ENCODE measurements around the gene IMP4. TPM values are rescaled to one million over a fixed set of nuclear protein-coding genes. Genes with fewer than 3 reads are reported as not detected.

Gene IMP4
- total RNA-seq, 1 experiment from 2014 or later: 89.2 TPM

- ATAC-seq (no peak), DNase-seq (ENCODE audit: low spot score) (no peak)
- H3K27me3 Mint-ChIP-seq (ENCODE audit: low read depth): peaks cover 15% of the 10 kb centered on the region
- H3K9me3 Mint-ChIP-seq: 0 out of 2 replicates have a peak, but pooled peaks cover 7% of the 10 kb centered on the region
- peak overlapping the region; percentile 90 for H3K27ac Mint-ChIP-seq
- peaks cover 23% of the 10 kb centered on the region for H3K4me1 Mint-ChIP-seq
- H3K4me3 Mint-ChIP-seq: peak overlapping the region; percentile 82
- TF ChIP-seq, protein P1, sequence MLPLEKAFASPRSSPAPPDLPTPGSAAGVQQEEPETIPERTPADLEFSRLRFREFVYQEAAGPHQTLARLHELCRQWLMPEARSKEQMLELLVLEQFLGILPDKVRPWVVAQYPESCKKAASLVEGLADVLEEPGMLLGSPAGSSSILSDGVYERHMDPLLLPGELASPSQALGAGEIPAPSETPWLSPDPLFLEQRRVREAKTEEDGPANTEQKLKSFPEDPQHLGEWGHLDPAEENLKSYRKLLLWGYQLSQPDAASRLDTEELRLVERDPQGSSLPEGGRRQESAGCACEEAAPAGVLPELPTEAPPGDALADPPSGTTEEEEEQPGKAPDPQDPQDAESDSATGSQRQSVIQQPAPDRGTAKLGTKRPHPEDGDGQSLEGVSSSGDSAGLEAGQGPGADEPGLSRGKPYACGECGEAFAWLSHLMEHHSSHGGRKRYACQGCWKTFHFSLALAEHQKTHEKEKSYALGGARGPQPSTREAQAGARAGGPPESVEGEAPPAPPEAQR (CRISPR knock-in tag; IDR thresholded peaks at IDR 0.05): no peak
- TF ChIP-seq TEAD1 (CRISPR knock-in tag; IDR thresholded peaks at IDR 0.05) (no peak), CTCF (IDR thresholded peaks at IDR 0.05) (no peak), TCF7 (CRISPR knock-in tag; IDR thresholded peaks at IDR 0.05; ENCODE audit: low read depth) (no peak), ZNF317 (CRISPR knock-in tag; IDR thresholded peaks at IDR 0.05; ENCODE audit: borderline replicate concordance, low read depth) (no peak), CBFB (CRISPR knock-in tag; IDR thresholded peaks at IDR 0.05; ENCODE audit: low read depth) (no peak), NR3C1 (CRISPR knock-in tag; conservative IDR thresholded peaks at IDR 0.05; ENCODE audit: low read depth) (no peak), FOXP4 (CRISPR knock-in tag; IDR thresholded peaks at IDR 0.05) (no peak), NR1H2 (CRISPR knock-in tag; IDR thresholded peaks at IDR 0.05) (no peak), ESRRA (CRISPR knock-in tag; IDR thresholded peaks at IDR 0.05; ENCODE audit: borderline replicate concordance) (no peak), ELF4 (CRISPR knock-in tag; IDR thresholded peaks at IDR 0.05; ENCODE audit: low read depth) (no peak), CDX4 (CRISPR knock-in tag; IDR thresholded peaks at IDR 0.05; ENCODE audit: borderline replicate concordance) (no peak), ZNF416 (CRISPR knock-in tag; IDR thresholded peaks at IDR 0.05) (no peak), NFYB (CRISPR knock-in tag; conservative IDR thresholded peaks at IDR 0.05; ENCODE audit: low read depth) (no peak), ZNF671 (CRISPR knock-in tag; IDR thresholded peaks at IDR 0.05) (no peak), ATF3 (CRISPR knock-in tag; conservative IDR thresholded peaks at IDR 0.05) (no peak), SOX15 (CRISPR knock-in tag; IDR thresholded peaks at IDR 0.05) (no peak), FOXP1 (CRISPR knock-in tag; IDR thresholded peaks at IDR 0.05; ENCODE audit: borderline replicate concordance) (no peak)
- TF ChIP-seq, protein P2, sequence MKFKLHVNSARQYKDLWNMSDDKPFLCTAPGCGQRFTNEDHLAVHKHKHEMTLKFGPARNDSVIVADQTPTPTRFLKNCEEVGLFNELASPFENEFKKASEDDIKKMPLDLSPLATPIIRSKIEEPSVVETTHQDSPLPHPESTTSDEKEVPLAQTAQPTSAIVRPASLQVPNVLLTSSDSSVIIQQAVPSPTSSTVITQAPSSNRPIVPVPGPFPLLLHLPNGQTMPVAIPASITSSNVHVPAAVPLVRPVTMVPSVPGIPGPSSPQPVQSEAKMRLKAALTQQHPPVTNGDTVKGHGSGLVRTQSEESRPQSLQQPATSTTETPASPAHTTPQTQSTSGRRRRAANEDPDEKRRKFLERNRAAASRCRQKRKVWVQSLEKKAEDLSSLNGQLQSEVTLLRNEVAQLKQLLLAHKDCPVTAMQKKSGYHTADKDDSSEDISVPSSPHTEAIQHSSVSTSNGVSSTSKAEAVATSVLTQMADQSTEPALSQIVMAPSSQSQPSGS (CRISPR knock-in tag; IDR thresholded peaks at IDR 0.05; ENCODE audit: borderline replicate concordance, low read depth): no peak
- TF ChIP-seq, protein P3, sequence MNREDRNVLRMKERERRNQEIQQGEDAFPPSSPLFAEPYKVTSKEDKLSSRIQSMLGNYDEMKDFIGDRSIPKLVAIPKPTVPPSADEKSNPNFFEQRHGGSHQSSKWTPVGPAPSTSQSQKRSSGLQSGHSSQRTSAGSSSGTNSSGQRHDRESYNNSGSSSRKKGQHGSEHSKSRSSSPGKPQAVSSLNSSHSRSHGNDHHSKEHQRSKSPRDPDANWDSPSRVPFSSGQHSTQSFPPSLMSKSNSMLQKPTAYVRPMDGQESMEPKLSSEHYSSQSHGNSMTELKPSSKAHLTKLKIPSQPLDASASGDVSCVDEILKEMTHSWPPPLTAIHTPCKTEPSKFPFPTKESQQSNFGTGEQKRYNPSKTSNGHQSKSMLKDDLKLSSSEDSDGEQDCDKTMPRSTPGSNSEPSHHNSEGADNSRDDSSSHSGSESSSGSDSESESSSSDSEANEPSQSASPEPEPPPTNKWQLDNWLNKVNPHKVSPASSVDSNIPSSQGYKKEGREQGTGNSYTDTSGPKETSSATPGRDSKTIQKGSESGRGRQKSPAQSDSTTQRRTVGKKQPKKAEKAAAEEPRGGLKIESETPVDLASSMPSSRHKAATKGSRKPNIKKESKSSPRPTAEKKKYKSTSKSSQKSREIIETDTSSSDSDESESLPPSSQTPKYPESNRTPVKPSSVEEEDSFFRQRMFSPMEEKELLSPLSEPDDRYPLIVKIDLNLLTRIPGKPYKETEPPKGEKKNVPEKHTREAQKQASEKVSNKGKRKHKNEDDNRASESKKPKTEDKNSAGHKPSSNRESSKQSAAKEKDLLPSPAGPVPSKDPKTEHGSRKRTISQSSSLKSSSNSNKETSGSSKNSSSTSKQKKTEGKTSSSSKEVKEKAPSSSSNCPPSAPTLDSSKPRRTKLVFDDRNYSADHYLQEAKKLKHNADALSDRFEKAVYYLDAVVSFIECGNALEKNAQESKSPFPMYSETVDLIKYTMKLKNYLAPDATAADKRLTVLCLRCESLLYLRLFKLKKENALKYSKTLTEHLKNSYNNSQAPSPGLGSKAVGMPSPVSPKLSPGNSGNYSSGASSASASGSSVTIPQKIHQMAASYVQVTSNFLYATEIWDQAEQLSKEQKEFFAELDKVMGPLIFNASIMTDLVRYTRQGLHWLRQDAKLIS (CRISPR knock-in tag; IDR thresholded peaks at IDR 0.05; ENCODE audit: borderline replicate concordance): no peak
- H3K36me3 Mint-ChIP-seq: peaks cover 23% of the 10 kb centered on the region
- CTCF ChIA-PET: interaction anchor here (0.6 to 3.1 kb wide), 6 partner anchors 19 to 157 kb away, joined by 3 to 25 read pairs (median 4); partner anchors contain the start of gene SMPD4
- POLR2A ChIA-PET: interaction anchor here (0.9 to 1.0 kb wide), 2 partner anchors 34 to 49 kb away, joined by 4 to 8 read pairs; no protein-coding TSS in a partner anchor
Measured at GRCh38 chr2:130337735-130338325, 4.9 kb upstream of the IMP4 start.

All from WTC11 (cell line).